Mesendoderm (in vitro differentiated cells): ENCODE results near the gene ADAMTS17.

Experiments used
- DNase-seq: peaks from one replicate; pipeline ENCODE4 v3.0.0; 2013
- H2AK5ac ChIP-seq: 2 replicates; pipeline ENCODE4 v1.6.1; 2013; ENCODE audit warnings: low read length, inconsistent platforms
- H2BK120ac ChIP-seq: 2 replicates; pipeline ENCODE4 v1.6.1; 2013; ENCODE audit warnings: low read depth, mild to moderate bottlenecking, low read length, moderate library complexity, mixed read lengths
- H2BK15ac ChIP-seq: replicated peaks from 2 replicates; pipeline ENCODE4 v1.6.1; 2013; ENCODE audit warnings: low read depth, mild to moderate bottlenecking, moderate library complexity
- H2BK5ac ChIP-seq: 2 replicates; pipeline ENCODE4 v1.6.1; 2013; ENCODE audit warnings: low read length, inconsistent platforms
- H3K18ac ChIP-seq: 2 replicates; pipeline ENCODE4 v1.6.1; 2013; ENCODE audit warnings: mild to moderate bottlenecking, low read length, mixed read lengths
- H3K23ac ChIP-seq: one replicate; pipeline ENCODE4 v1.6.1; 2013; ENCODE audit warnings: low read length
- H3K27ac ChIP-seq: 2 replicates; pipeline ENCODE4 v1.5.1; 2013; ENCODE audit warnings: low read depth, mild to moderate bottlenecking, inconsistent platforms, low read length, moderate library complexity
- H3K27me3 ChIP-seq: 2 replicates; pipeline ENCODE4 v1.6.1; 2013; ENCODE audit warnings: low read length, control low read depth, mild to moderate bottlenecking, inconsistent platforms; ENCODE audit not compliant: insufficient read depth, poor library complexity
- H3K36me3 ChIP-seq: 2 replicates; pipeline ENCODE4 v1.6.1; 2013; ENCODE audit warnings: low read length, inconsistent platforms; ENCODE audit not compliant: control insufficient read depth, insufficient read depth
- H3K4ac ChIP-seq: one replicate; pipeline ENCODE4 v1.6.1; 2013; ENCODE audit warnings: low read depth, mild to moderate bottlenecking, low read length, moderate library complexity
- H3K4me1 ChIP-seq: 2 replicates; pipeline ENCODE4 v1.6.1; 2013; ENCODE audit warnings: low read depth, low read length, inconsistent platforms; ENCODE audit not compliant: control insufficient read depth
- H3K4me2 ChIP-seq: 2 replicates; pipeline ENCODE4 v1.6.1; 2013; ENCODE audit warnings: low read length
- H3K4me3 ChIP-seq: 2 replicates; pipeline ENCODE4 v1.5.1; 2013; ENCODE audit warnings: mild to moderate bottlenecking, low read length
- H3K56ac ChIP-seq: one replicate; pipeline ENCODE4 v1.6.1; 2013; ENCODE audit warnings: low read length
- H3K79me1 ChIP-seq: 2 replicates; pipeline ENCODE4 v1.6.1; 2013; ENCODE audit warnings: low read length, inconsistent platforms
- H3K79me2 ChIP-seq: 2 replicates; pipeline ENCODE4 v1.6.1; 2013; ENCODE audit warnings: mild to moderate bottlenecking, low read length; ENCODE audit not compliant: control insufficient read depth, insufficient read depth
- H3K9ac ChIP-seq: 2 replicates; pipeline ENCODE4 v1.6.1; 2013; ENCODE audit warnings: low read length, inconsistent platforms
- H4K5ac ChIP-seq: one replicate; pipeline ENCODE4 v1.6.1; 2013; ENCODE audit warnings: low read length
- H4K8ac ChIP-seq: one replicate; pipeline ENCODE4 v1.6.1; 2013; ENCODE audit warnings: low read depth, mild to moderate bottlenecking, control low read depth, low read length, moderate library complexity
- WGBS: extraction: QIAGEN DNeasy Blood & Tissue Kit; methylation state at CpG from one replicate; pipeline ENCODE4 v1.1.7; 2013; ENCODE audit warnings: low lambda C conversion rate, missing lambda C conversion rate; ENCODE audit not compliant: insufficient coverage; ENCODE audit errors: extremely low coverage; 5-methylcytosine and 5-hydroxymethylcytosine counted together

The ADAMTS17 gene

GRCh38 chr15:100061944-100062343 lies 279.8 kb downstream of the ADAMTS17 start:
- no peak overlapping the region for H2BK15ac ChIP-seq
- H3K4me3 ChIP-seq, result no peak overlapping the region
- no peaks in the 10 kb centered on the region for H3K79me2 ChIP-seq
- H3K36me3 ChIP-seq, result no peaks in the 10 kb centered on the region
- no peak overlapping the region for H2BK120ac ChIP-seq
- H4K8ac ChIP-seq, result no peak overlapping the region
- no peak overlapping the region for H2BK5ac ChIP-seq
- H3K27ac ChIP-seq, result no peak overlapping the region
- no peak overlapping the region for H4K5ac ChIP-seq
- no peak overlapping the region for H3K4ac ChIP-seq
- H3K79me1 ChIP-seq, result no peaks in the 10 kb centered on the region
- H3K18ac ChIP-seq, result no peak overlapping the region
- H3K56ac ChIP-seq, result no peak overlapping the region
- no peak for DNase-seq
- no peaks in the 10 kb centered on the region for H3K27me3 ChIP-seq
- H3K23ac ChIP-seq, result no peak overlapping the region
- H3K9ac ChIP-seq, result no peak overlapping the region
- H3K4me1 ChIP-seq, result no peaks in the 10 kb centered on the region
- WGBS, result no CpG with 5 or more reads among the region's 5 CpGs
- H3K4me2 ChIP-seq, result no peak overlapping the region
- no peak overlapping the region for H2AK5ac ChIP-seq

- Histone ChIP-seq H4K5ac (no peak overlapping the region), H3K79me2 (no peaks in the 10 kb centered on the region), H3K27me3 (no peaks in the 10 kb centered on the region), H3K36me3 (no peaks in the 10 kb centered on the region), H2BK5ac (no peak overlapping the region), H2AK5ac (no peak overlapping the region), H3K4me3 (no peak overlapping the region), H3K79me1 (no peaks in the 10 kb centered on the region), H3K56ac (no peak overlapping the region), H2BK15ac (no peak overlapping the region), H3K4me1 (no peaks in the 10 kb centered on the region), H3K9ac (no peak overlapping the region), H3K23ac (no peak overlapping the region), H3K4ac (no peak overlapping the region), H3K18ac (no peak overlapping the region), H4K8ac (no peak overlapping the region), H2BK120ac (no peak overlapping the region), H3K4me2 (no peak overlapping the region), H3K27ac (no peak overlapping the region)
- DNase-seq, result no peak
- no CpG with 5 or more reads among the region's 10 CpGs for WGBS
These were observed 281.4 kb downstream of the ADAMTS17 start for GRCh38 chr15:100060276-100060926.

- Histone ChIP-seq H3K4ac (no peak overlapping the region), H2BK5ac (no peak overlapping the region), H3K79me1 (no peaks in the 10 kb centered on the region), H3K79me2 (no peaks in the 10 kb centered on the region), H3K27me3 (no peaks in the 10 kb centered on the region), H3K4me1 (no peaks in the 10 kb centered on the region), H3K18ac (no peak overlapping the region), H3K4me2 (no peak overlapping the region), H2BK15ac (no peak overlapping the region), H4K5ac (no peak overlapping the region), H4K8ac (no peak overlapping the region), H2AK5ac (no peak overlapping the region), H2BK120ac (no peak overlapping the region), H3K9ac (no peak overlapping the region), H3K27ac (no peak overlapping the region), H3K36me3 (no peaks in the 10 kb centered on the region), H3K56ac (no peak overlapping the region), H3K4me3 (no peak overlapping the region), H3K23ac (no peak overlapping the region)
- no CpG with 5 or more reads among the region's 4 CpGs for WGBS
- no peak for DNase-seq
These were observed 282.3 kb downstream of the ADAMTS17 start for GRCh38 chr15:100059521-100059920.

GRCh38 chr15:100059094-100059493 lies 282.7 kb downstream of the ADAMTS17 start:
- Histone ChIP-seq H3K79me1 (no peaks in the 10 kb centered on the region), H2BK15ac (no peak overlapping the region), H3K79me2 (no peaks in the 10 kb centered on the region), H3K36me3 (no peaks in the 10 kb centered on the region), H4K8ac (no peak overlapping the region), H3K9ac (no peak overlapping the region), H3K27me3 (no peaks in the 10 kb centered on the region), H4K5ac (no peak overlapping the region), H3K4ac (no peak overlapping the region), H2BK5ac (no peak overlapping the region), H3K56ac (no peak overlapping the region), H3K4me1 (no peaks in the 10 kb centered on the region), H2AK5ac (no peak overlapping the region), H3K18ac (no peak overlapping the region), H3K4me2 (no peak overlapping the region), H3K27ac (no peak overlapping the region), H2BK120ac (no peak overlapping the region), H3K23ac (no peak overlapping the region), H3K4me3 (no peak overlapping the region)
- WGBS, result no CpG with 5 or more reads among the region's 12 CpGs
- no peak for DNase-seq

GRCh38 chr15:100058458-100058857 lies 283.3 kb downstream of the ADAMTS17 start:
- no CpG with 5 or more reads among the region's 11 CpGs for WGBS
- Histone ChIP-seq H4K5ac (no peak overlapping the region), H3K36me3 (no peaks in the 10 kb centered on the region), H2BK120ac (no peak overlapping the region), H3K79me2 (no peaks in the 10 kb centered on the region), H3K4me3 (no peak overlapping the region), H3K9ac (no peak overlapping the region), H3K56ac (no peak overlapping the region), H3K18ac (no peak overlapping the region), H2AK5ac (no peak overlapping the region), H2BK5ac (no peak overlapping the region), H3K79me1 (no peaks in the 10 kb centered on the region), H3K27me3 (no peaks in the 10 kb centered on the region), H3K4me2 (no peak overlapping the region), H3K4me1 (no peaks in the 10 kb centered on the region), H4K8ac (no peak overlapping the region), H2BK15ac (no peak overlapping the region), H3K23ac (no peak overlapping the region), H3K4ac (no peak overlapping the region), H3K27ac (no peak overlapping the region)
- no peak for DNase-seq

- no peak overlapping the region for H4K8ac ChIP-seq
- no peak overlapping the region for H2AK5ac ChIP-seq
- no peak overlapping the region for H3K4me3 ChIP-seq
- H3K4me2 ChIP-seq, result no peak overlapping the region
- no peak overlapping the region for H2BK120ac ChIP-seq
- no peak overlapping the region for H4K5ac ChIP-seq
- DNase-seq, result no peak
- no peak overlapping the region for H3K23ac ChIP-seq
- no peak overlapping the region for H3K27ac ChIP-seq
- H3K56ac ChIP-seq, result no peak overlapping the region
- no peaks in the 10 kb centered on the region for H3K36me3 ChIP-seq
- no peak overlapping the region for H2BK5ac ChIP-seq
- H3K79me1 ChIP-seq, result no peaks in the 10 kb centered on the region
- H3K4me1 ChIP-seq, result no peaks in the 10 kb centered on the region
- no peak overlapping the region for H3K9ac ChIP-seq
- no peaks in the 10 kb centered on the region for H3K79me2 ChIP-seq
- H3K27me3 ChIP-seq, result no peaks in the 10 kb centered on the region
- no CpG with 5 or more reads among the region's 8 CpGs for WGBS
- no peak overlapping the region for H2BK15ac ChIP-seq
- H3K4ac ChIP-seq, result no peak overlapping the region
- H3K18ac ChIP-seq, result no peak overlapping the region
These were observed 284.5 kb downstream of the ADAMTS17 start for GRCh38 chr15:100057281-100057680.
